Activated naive CD8-positive, alpha-beta T cell treated with anti-CD3 and anti-CD28 coated beads for 36 hours (primary cell): Measurements from ENCODE around the gene SLC35B4. TPM values are rescaled to one million over a fixed set of nuclear protein-coding genes. Genes with fewer than 3 reads are reported as not detected.

Experiments
- total RNA-seq, 2 experiments: library from RNA; stranded (reverse); gene quantifications; one replicate each; pipeline ENCODE4 v1.2.3, GENCODE V29; 2021

Gene SLC35B4
- total RNA-seq, 2 experiments from 2014 or later, result 15.7 to 21.0 TPM

Other genes starting within 250 kb of the SLC35B4 start
- gene LRGUK, start 189.6 kb downstream of the SLC35B4 start, total RNA-seq, result under 1 TPM in 1 of 2 experiments, not detected in 1; 0.12 TPM
- gene AKR1B1, start 142.2 kb upstream of the SLC35B4 start, total RNA-seq, result 100 to 1,000 TPM; 116 TPM
- gene AKR1B10, start 210.6 kb upstream of the SLC35B4 start, total RNA-seq, result not detected
- gene AKR1B15, start 232.2 kb upstream of the SLC35B4 start, total RNA-seq, result not detected